HepG2 (cell line): ENCODE measurements around the gene IKZF5. TPM values are rescaled to one million over a fixed set of nuclear protein-coding genes. Genes with fewer than 3 reads are reported as not detected.
A peak's percentile ranks its signal among the peaks of the same experiment; 100 is the strongest.

Source experiments
- CEBPG ChIP-seq: IDR thresholded peaks from 2 replicates; pipeline ENCODE4 v1.6.1; 2016
- CREB1 ChIP-seq, 2 experiments: fragments of 450-650 bp in 1 of 2; IDR thresholded peaks; 2 replicates each; pipeline ENCODE4 v1.6.1; 2016 to 2017; ENCODE audit warnings: control low read depth in 1 of 2, mild to moderate bottlenecking in 1 of 2, missing compliant biosample characterization in 1 of 2, missing genetic modification characterization in 1 of 2
- ELF3 ChIP-seq: IDR thresholded peaks from 2 replicates; pipeline ENCODE4 v1.6.1; 2016; ENCODE audit warnings: missing genetic modification reagents, missing compliant biosample characterization
- EP300 ChIP-seq, 3 experiments: sonication (generic) in 1 of 3; formaldehyde crosslinking in 1 of 3; IDR thresholded peaks; 2 replicates each; pipeline versions ENCODE4 v1.5.1 to v1.6.1; 2011 to 2020; ENCODE audit warnings: low read depth in 2 of 3, low read length in 2 of 3, borderline replicate concordance in 1 of 3, improper control_type of control experiment in 1 of 3, mild to moderate bottlenecking in 1 of 3, missing genetic modification reagents in 1 of 3, moderate library complexity in 1 of 3
- GATAD2A ChIP-seq: IDR thresholded peaks from 2 replicates; pipeline ENCODE4 v1.6.1; 2016
- GLMP ChIP-seq: sonication (generic); formaldehyde crosslinking; IDR thresholded peaks from 2 replicates; pipeline ENCODE4 v1.9.0; 2021; ENCODE audit warnings: missing genetic modification reagents, mild to moderate bottlenecking, borderline replicate concordance
- HNF4A ChIP-seq: sonication (generic); formaldehyde crosslinking; IDR thresholded peaks from 2 replicates; pipeline ENCODE4 v1.4.0; 2020; ENCODE audit warnings: missing genetic modification reagents
- KLF16 ChIP-seq, 2 experiments: sonication (generic) in 1 of 2; formaldehyde crosslinking in 1 of 2; IDR thresholded peaks; 2 replicates each; pipeline versions ENCODE4 v1.6.1 to v1.8.0; 2016 to 2023; ENCODE audit warnings: missing genetic modification reagents in 2 of 2, missing compliant biosample characterization in 1 of 2
- MEIS1 ChIP-seq: sonication (generic); formaldehyde crosslinking; IDR thresholded peaks from 2 replicates; pipeline ENCODE4 v1.9.0; 2021; ENCODE audit warnings: mild to moderate bottlenecking, missing genetic modification reagents, moderate library complexity, borderline replicate concordance
- PHF21A ChIP-seq: sonication (generic); formaldehyde crosslinking; IDR thresholded peaks from 2 replicates; pipeline ENCODE4 v1.5.0; 2020; ENCODE audit warnings: mild to moderate bottlenecking, missing genetic modification reagents
- RXRB ChIP-seq: IDR thresholded peaks from 2 replicates; pipeline ENCODE4 v1.6.1; 2016; ENCODE audit warnings: borderline replicate concordance, missing genetic modification reagents, missing compliant biosample characterization
- SOX5 ChIP-seq: IDR thresholded peaks from 2 replicates; pipeline ENCODE4 v1.6.1; 2016; ENCODE audit warnings: borderline replicate concordance
- SOX6 ChIP-seq, 2 experiments: fragments of 450-650 bp in 1 of 2; sonication (generic) in 1 of 2; formaldehyde crosslinking in 1 of 2; IDR thresholded peaks; 2 replicates each; pipeline versions ENCODE4 v1.4.0 to v1.6.1; 2017 to 2020; ENCODE audit warnings: antibody characterized with exemption in 1 of 2, mild to moderate bottlenecking in 1 of 2, missing genetic modification reagents in 1 of 2
- THYN1 ChIP-seq: sonication (generic); formaldehyde crosslinking; IDR thresholded peaks from 2 replicates; pipeline ENCODE4 v1.8.1; 2023; ENCODE audit warnings: low read depth, mild to moderate bottlenecking, moderate library complexity, missing genetic modification reagents, borderline replicate concordance
- ZBTB42 ChIP-seq: sonication (generic); formaldehyde crosslinking; IDR thresholded peaks from 2 replicates; pipeline ENCODE4 v1.5.0; 2020; ENCODE audit warnings: mild to moderate bottlenecking, missing genetic modification reagents
- ZC3H4 ChIP-seq: sonication (generic); formaldehyde crosslinking; IDR thresholded peaks from 2 replicates; pipeline ENCODE4 v1.4.0; 2020; ENCODE audit warnings: missing genetic modification reagents, borderline replicate concordance
- ZFP91 ChIP-seq: sonication (generic); formaldehyde crosslinking; IDR thresholded peaks from 2 replicates; pipeline ENCODE4 v1.9.0; 2022; ENCODE audit warnings: missing genetic modification reagents, mild to moderate bottlenecking, borderline replicate concordance
- ZNF281 ChIP-seq: sonication (generic); formaldehyde crosslinking; IDR thresholded peaks from 2 replicates; pipeline ENCODE4 v1.4.0; 2020; ENCODE audit warnings: missing genetic modification reagents, borderline replicate concordance
- ZNF572 ChIP-seq: sonication (generic); formaldehyde crosslinking; IDR thresholded peaks from 2 replicates; pipeline ENCODE4 v1.5.1; 2020; ENCODE audit warnings: mild to moderate bottlenecking, missing genetic modification reagents
- polyA plus RNA-seq, 8 experiments: library from polyadenylated mRNA; depleted of rRNA in 3 of 8; stranded (reverse) in 7 of 8; unstranded in 1 of 8; fragments of >200 nt; fragmentation: Illumina TruSeq in 4 of 8; extraction: Trizol in 4 of 8; gene quantifications; 2 replicates each; pipeline versions ENCODE4 v1.2.1 to v1.2.3, GENCODE V29; 2011 to 2016; ENCODE audit warnings: low read depth in 4 of 8, missing spikeins in 1 of 8, mixed read lengths in 1 of 8; ENCODE audit not compliant: insufficient read depth in 1 of 8
- total RNA-seq, 5 experiments: library from RNA; depleted of rRNA; stranded (reverse); fragments of >200 nt; fragmentation: Illumina TruSeq; extraction: Trizol; gene quantifications; 2 replicates each; pipeline ENCODE4 v1.2.3, GENCODE V29; 2016; ENCODE audit warnings: low read depth in 1 of 5
- TF ChIP-seq, protein P1 (sequence below): IDR thresholded peaks from 2 replicates; pipeline ENCODE4 v1.4.0; 2020; ENCODE audit warnings: mild to moderate bottlenecking, missing genetic modification reagents

The IKZF5 gene
- total and polyA plus RNA-seq, 2 of the 13 experiments (the other 11 are each of a cell fraction or from before 2014, with no cell fraction given), result 3.7 to 12.0 TPM

DNA sequence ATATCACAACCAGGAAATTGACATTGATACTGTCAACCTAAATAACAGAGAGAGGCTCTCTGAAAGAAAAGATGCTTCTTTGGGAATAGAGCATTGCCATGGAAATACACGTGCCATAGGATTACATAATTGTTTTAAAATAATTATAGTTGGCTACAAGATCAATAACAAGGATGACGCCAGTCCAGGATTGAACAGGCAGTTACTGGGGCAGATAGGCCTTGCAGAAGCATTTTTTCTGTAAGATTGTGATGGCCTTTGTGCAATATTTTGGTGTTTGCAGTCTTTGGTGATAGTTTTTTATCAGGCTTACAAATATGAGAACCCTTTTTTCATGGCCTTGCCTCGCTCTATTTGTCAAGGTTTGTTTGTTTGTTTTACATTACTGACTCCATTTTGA, 10.7 kb upstream of the IKZF5 start (continued):
- no peak for TF ChIP-seq ZFP91 (CRISPR knock-in tag)
- TF ChIP-seq KLF16 (CRISPR knock-in tag; IDR thresholded peaks at IDR 0.05), result 0 out of 4 replicates have a peak, but pooled peaks of 1 of the 2 experiments have one; percentile 23
- TF ChIP-seq ZNF572 (CRISPR knock-in tag), result no peak
- TF ChIP-seq CREB1 (IDR thresholded peaks at IDR 0.05), result no peak
- no peak for TF ChIP-seq CREB1 (CRISPR knock-in tag; IDR thresholded peaks at IDR 0.05)
- no peak for TF ChIP-seq ZNF281 (CRISPR knock-in tag)
- peak; percentile 20; the same call in 1 of the 2 replicates for TF ChIP-seq SOX5
- TF ChIP-seq ZBTB42 (CRISPR knock-in tag), result no peak
- 0 out of 2 replicates have a peak, but pooled peaks have one; percentile 15 for TF ChIP-seq RXRB
- peak; percentile 56 for TF ChIP-seq GATAD2A
- peak; percentile 21; the same call in 1 of the 2 replicates for TF ChIP-seq CEBPG (CRISPR knock-in tag)
- TF ChIP-seq, protein P1, sequence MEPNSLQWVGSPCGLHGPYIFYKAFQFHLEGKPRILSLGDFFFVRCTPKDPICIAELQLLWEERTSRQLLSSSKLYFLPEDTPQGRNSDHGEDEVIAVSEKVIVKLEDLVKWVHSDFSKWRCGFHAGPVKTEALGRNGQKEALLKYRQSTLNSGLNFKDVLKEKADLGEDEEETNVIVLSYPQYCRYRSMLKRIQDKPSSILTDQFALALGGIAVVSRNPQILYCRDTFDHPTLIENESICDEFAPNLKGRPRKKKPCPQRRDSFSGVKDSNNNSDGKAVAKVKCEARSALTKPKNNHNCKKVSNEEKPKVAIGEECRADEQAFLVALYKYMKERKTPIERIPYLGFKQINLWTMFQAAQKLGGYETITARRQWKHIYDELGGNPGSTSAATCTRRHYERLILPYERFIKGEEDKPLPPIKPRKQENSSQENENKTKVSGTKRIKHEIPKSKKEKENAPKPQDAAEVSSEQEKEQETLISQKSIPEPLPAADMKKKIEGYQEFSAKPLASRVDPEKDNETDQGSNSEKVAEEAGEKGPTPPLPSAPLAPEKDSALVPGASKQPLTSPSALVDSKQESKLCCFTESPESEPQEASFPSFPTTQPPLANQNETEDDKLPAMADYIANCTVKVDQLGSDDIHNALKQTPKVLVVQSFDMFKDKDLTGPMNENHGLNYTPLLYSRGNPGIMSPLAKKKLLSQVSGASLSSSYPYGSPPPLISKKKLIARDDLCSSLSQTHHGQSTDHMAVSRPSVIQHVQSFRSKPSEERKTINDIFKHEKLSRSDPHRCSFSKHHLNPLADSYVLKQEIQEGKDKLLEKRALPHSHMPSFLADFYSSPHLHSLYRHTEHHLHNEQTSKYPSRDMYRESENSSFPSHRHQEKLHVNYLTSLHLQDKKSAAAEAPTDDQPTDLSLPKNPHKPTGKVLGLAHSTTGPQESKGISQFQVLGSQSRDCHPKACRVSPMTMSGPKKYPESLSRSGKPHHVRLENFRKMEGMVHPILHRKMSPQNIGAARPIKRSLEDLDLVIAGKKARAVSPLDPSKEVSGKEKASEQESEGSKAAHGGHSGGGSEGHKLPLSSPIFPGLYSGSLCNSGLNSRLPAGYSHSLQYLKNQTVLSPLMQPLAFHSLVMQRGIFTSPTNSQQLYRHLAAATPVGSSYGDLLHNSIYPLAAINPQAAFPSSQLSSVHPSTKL (CRISPR knock-in tag), result peak; percentile 29; the same call in 1 of the 2 replicates
- TF ChIP-seq SOX6 (IDR thresholded peaks at IDR 0.05), result no peak
- peak; percentile 50; the same call in 1 of the 2 replicates for TF ChIP-seq SOX6 (CRISPR knock-in tag; IDR thresholded peaks at IDR 0.05)
- no peak for TF ChIP-seq PHF21A
- no peak for TF ChIP-seq GLMP (CRISPR knock-in tag)
- TF ChIP-seq MEIS1, result no peak
- TF ChIP-seq ELF3 (CRISPR knock-in tag), result 0 out of 2 replicates have a peak, but pooled peaks have one; percentile 7
- TF ChIP-seq HNF4A (CRISPR knock-in tag), result 0 out of 2 replicates have a peak, but pooled peaks have one; percentile 18
- peak in 1 of 2 experiments; percentile 10; a peak in 1 of 4 replicates for TF ChIP-seq EP300 (IDR thresholded peaks at IDR 0.05; ENCODE audit: low read depth in 2 of 2, low read length in 2 of 2)
- no peak for TF ChIP-seq EP300 (CRISPR knock-in tag; IDR thresholded peaks at IDR 0.05; ENCODE audit: borderline replicate concordance)
- no peak for TF ChIP-seq ZC3H4 (CRISPR knock-in tag)
- TF ChIP-seq THYN1 (CRISPR knock-in tag), result no peak
